Left lung (tissue), 10 donors: ENCODE data around the gene MED7. TPM values are rescaled to one million over a fixed set of nuclear protein-coding genes. Genes with fewer than 3 reads are reported as not detected.

ENCODE experiments used
- ATAC-seq: fragments of 200-7000 bp; cut with Tn5 transposase; one replicate; pipeline ENCODE4 v1.9.1; 2020; ENCODE audit warnings: moderate library complexity
- DNase-seq, 4 donors: peaks; one replicate each; pipeline ENCODE4 v3.0.0-alpha.2; 2013 to 2020
- H3K27ac ChIP-seq, 2 donors: fragments of 200-600 bp; sonication (generic) in 1 of 2; one replicate each; pipeline versions ENCODE4 v1.5.0 to v1.8.0; 2020 to 2021
- H3K27me3 ChIP-seq, 2 donors: fragments of 200-600 bp; sonication (generic) in 1 of 2; one replicate each; pipeline versions ENCODE4 v1.5.0 to v1.8.0; 2020 to 2021
- H3K36me3 ChIP-seq, 2 donors: fragments of 200-600 bp; sonication (generic) in 1 of 2; one replicate each; pipeline versions ENCODE4 v1.5.0 to v1.8.0; 2020 to 2021
- H3K4me1 ChIP-seq, 2 donors: fragments of 200-600 bp; one replicate each; pipeline ENCODE4 v1.8.0; 2021
- H3K4me3 ChIP-seq, 2 donors: fragments of 200-600 bp; sonication (generic) in 1 of 2; one replicate each; pipeline versions ENCODE4 v1.5.0 to v1.8.0; 2020 to 2021; ENCODE audit warnings: mild to moderate bottlenecking in 1 of 2
- H3K9me3 ChIP-seq, 2 donors: fragments of 200-600 bp; sonication (generic) in 1 of 2; one replicate each; pipeline versions ENCODE4 v1.5.0 to v1.8.0; 2020 to 2021
- intact Hi-C, 2 donors: fragments of 100-400 bp; cut with DNase I; formaldehyde crosslinking; loops; one replicate each; pipeline versions ENCODE4 v1.11.2 to v1.14.2; 2022
- polyA plus RNA-seq, 6 donors: library from polyadenylated mRNA; unstranded; fragments of 120-200 nt; gene quantifications; one replicate each; pipeline ENCODE4 v1.2.1, GENCODE V29; 2013; ENCODE audit not compliant: insufficient read length in 6 of 6
- total RNA-seq, 2 donors: library from RNA; stranded (reverse); fragmentation: NEBNext Ultra II Directional; extraction: Animal tissue kit (Norgen Biotek cat#: 25700); gene quantifications; one replicate each; pipeline ENCODE4 v1.2.1, GENCODE V29; 2021
- TF ChIP-seq, protein P1 (sequence below), 2 donors: fragments of 200-600 bp; sonication (generic) in 1 of 2; IDR thresholded peaks; one replicate each; pipeline versions ENCODE4 v1.5.0 to v1.8.0; 2021; ENCODE audit warnings: antibody characterized with exemption in 2 of 2
- donor health status: DM: no; HTN: yes; CAD: no.
- donor health status: DM: no; HTN: no; CAD: no.

Gene MED7
- total and polyA plus RNA-seq, 8 donors, result 7.3 to 18.9 (median 17.4) TPM

DNA sequence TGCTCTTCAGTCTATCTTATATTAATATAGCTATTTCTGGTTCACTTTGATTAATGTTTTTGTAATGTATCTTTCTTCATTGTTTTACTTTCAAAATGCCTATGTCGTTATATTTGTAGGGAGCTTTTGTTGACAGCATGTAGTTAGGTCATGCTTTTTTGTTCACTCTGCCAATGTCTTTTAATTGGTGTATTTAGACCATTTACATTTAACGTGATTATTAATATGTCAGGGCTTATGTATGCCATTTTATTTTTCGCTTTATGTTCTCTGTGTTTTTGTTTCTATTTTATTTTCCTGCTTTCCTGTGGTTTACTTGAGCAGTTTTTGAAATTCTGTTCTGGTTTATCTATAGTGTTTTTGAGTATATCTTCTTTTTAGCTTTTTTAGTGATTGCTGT is 12.6 kb upstream of the MED7 start:
- H3K36me3 ChIP-seq, result no peaks in the 10 kb centered on the region
- no peaks in the 10 kb centered on the region for H3K9me3 ChIP-seq
- no peak for DNase-seq
- no peak overlapping the region for H3K4me3 ChIP-seq
- ATAC-seq, result no peak
- H3K27ac ChIP-seq, result no peak overlapping the region
- intact Hi-C loops, result loop anchor here in 1 of 2 donors (10.0 kb wide), 1 partner anchor 150 kb away; no protein-coding TSS in a partner anchor
- peaks cover 0 to 8% of the 10 kb centered on the region in 2 donors for H3K27me3 ChIP-seq
- TF ChIP-seq, protein P1, sequence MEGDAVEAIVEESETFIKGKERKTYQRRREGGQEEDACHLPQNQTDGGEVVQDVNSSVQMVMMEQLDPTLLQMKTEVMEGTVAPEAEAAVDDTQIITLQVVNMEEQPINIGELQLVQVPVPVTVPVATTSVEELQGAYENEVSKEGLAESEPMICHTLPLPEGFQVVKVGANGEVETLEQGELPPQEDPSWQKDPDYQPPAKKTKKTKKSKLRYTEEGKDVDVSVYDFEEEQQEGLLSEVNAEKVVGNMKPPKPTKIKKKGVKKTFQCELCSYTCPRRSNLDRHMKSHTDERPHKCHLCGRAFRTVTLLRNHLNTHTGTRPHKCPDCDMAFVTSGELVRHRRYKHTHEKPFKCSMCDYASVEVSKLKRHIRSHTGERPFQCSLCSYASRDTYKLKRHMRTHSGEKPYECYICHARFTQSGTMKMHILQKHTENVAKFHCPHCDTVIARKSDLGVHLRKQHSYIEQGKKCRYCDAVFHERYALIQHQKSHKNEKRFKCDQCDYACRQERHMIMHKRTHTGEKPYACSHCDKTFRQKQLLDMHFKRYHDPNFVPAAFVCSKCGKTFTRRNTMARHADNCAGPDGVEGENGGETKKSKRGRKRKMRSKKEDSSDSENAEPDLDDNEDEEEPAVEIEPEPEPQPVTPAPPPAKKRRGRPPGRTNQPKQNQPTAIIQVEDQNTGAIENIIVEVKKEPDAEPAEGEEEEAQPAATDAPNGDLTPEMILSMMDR (IDR thresholded peaks at IDR 0.05), result no peak
- no peaks in the 10 kb centered on the region for H3K4me1 ChIP-seq

DNA sequence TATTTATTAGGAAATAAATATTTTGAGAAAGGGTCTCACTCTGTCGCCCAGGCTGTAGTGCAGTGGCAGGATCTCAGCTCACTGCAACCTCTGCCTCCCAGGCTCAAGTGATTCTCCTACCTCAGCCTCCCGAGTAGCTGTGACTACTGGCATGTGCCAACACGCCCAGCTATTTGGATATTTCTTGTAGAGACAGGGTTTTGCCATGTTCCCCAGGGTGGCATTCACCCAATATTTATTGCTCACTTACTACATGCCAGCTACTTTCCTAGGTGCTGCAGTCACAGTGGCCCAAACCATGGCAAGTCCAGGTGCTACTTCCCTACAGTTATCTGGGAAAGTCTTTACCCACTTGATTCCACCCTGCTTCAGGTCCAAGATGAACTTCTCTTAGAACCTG is 8.3 kb upstream of the MED7 start:
- TF ChIP-seq, protein P1 (IDR thresholded peaks at IDR 0.05), result no peak
- H3K4me1 ChIP-seq, result no peaks in the 10 kb centered on the region
- H3K9me3 ChIP-seq, result no peaks in the 10 kb centered on the region
- DNase-seq, result no peak
- no peaks in the 10 kb centered on the region for H3K27me3 ChIP-seq
- H3K27ac ChIP-seq, result no peak overlapping the region
- no peak overlapping the region for H3K4me3 ChIP-seq
- no peak for ATAC-seq
- intact Hi-C loops, result loop anchor here in 1 of 2 donors (10.0 kb wide), 1 partner anchor 154 kb away; no protein-coding TSS in a partner anchor
- H3K36me3 ChIP-seq, result no peaks in the 10 kb centered on the region

DNA sequence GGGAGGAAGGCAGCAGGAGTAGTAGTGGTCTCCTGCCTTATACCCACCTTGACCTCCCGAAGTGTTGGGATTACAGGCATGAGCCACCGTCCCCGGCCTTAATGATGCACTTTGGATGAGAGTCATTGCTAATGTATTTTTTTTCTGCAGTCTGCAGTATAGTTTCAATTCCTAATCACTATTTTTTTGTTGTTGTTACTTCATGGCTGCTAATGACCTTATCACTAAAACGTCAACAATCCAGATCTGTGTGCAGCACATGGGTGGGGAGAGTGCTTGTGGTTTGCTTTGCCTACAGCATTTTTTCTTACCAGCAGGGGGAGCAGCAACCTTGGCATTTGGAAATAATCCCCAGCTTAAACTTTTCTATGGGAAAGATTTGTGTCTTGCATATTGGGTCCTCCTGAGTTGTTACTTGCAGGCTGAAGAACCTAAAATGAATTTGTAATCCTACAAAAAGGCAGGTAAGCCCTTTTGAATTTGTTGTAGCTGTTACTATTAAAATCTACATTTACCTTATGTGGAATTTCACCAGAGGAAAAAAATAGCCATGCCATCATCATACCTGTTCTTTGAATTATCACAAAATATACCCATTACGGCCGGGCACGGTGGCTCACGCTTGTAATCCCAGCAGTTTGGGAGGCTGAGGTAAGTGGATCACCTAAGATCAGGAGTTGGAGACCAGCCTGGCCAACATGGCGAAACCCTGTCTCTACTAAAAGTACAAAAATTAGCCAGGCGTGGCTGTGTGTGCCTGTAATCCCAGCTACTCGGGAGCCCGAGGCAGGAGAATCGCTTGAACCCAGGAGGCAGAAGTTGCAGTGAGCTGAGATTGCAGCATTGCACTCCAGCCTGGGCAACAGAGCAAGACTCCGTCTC is 6.3 kb upstream of the MED7 start:
- DNase-seq (peak in 3 of 4 donors; percentile 46 to 75 (median 47)), ATAC-seq (peak; percentile 91)
- H3K9me3 ChIP-seq, result no peaks in the 10 kb centered on the region
- no peak overlapping the region for H3K27ac ChIP-seq
- TF ChIP-seq, protein P1 (IDR thresholded peaks at IDR 0.05), result peak; percentile 78 to 86
- H3K4me1 ChIP-seq, result no peaks in the 10 kb centered on the region
- no peaks in the 10 kb centered on the region for H3K36me3 ChIP-seq
- intact Hi-C loops, result no loop called here
- no peaks in the 10 kb centered on the region for H3K27me3 ChIP-seq
- no peak overlapping the region for H3K4me3 ChIP-seq

DNA sequence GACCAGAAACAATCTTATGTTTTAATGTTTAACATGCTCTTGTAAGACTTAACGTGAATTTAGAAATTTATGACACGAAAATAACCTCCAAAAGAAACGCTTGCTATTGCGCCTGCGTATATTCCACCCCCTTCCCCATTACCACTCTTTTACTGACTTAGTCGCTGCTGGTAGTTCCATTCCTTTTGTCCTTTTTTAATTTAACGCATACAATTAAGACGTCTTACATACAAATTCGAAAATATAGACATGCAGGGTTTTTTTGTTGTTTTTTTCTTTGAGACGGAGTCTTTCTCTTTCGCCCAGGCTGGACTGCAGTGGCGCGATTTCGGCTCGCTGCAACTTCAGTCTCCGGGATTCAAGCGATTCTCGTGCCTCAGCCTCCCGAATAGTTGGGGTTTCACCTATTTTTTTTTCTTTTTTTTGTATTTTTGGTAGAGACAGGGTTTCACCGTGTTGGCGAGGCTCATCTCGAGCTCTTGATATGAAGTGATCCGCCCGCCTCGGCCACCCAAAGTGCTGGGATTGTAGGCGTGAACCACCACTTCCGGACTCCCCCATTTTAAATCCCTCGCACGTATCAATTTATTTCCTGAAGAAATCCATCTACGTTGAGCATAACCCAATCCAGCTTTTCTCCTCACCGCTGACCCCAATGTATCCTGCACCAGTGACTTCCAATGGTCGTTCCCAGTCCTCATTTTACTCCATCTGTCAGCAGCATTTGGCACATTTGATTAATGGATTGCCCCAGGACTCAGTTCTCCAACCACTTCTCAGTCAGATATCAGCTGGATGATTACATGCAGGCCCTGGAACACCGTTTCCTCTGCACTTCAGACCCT is 684 bp upstream of the MED7 start:
- H3K36me3 ChIP-seq, result peaks cover 0 to 9% of the 10 kb centered on the region in 2 donors
- H3K27me3 ChIP-seq, result no peaks in the 10 kb centered on the region
- TF ChIP-seq, protein P1 (IDR thresholded peaks at IDR 0.05), result no peak
- H3K4me3 ChIP-seq, result peak overlapping the region; percentile 66 to 83
- peak overlapping the region; percentile 91 to 94 for H3K27ac ChIP-seq
- H3K9me3 ChIP-seq, result no peaks in the 10 kb centered on the region
- DNase-seq (peak in 3 of 4 donors; percentile 47 to 51 (median 47)), ATAC-seq (peak; percentile 76)
- intact Hi-C loops, result no loop called here
- H3K4me1 ChIP-seq, result peaks cover 0 to 16% of the 10 kb centered on the region in 2 donors

DNA sequence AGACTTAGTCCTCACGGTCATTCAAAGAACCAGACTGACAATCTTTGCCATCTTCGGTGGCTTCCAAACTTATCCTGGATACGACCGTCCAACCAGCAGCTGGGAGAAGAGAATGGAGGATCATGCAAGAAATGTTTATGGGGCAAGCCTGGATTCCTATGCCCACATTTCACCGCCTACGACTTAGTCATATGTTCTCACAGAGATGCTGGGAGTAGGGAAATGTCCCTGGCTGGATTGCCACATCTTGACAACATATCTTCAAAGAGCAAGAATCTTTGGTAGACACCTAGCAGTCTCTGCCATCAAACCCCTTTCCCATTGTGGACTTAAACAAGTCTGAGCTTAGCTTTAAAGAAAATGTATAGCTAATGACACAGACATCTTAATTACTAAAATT is 5.0 kb downstream of the MED7 start:
- Histone ChIP-seq H3K4me3 (no peak overlapping the region), H3K9me3 (no peaks in the 10 kb centered on the region), H3K4me1 (peaks cover 0 to 14% of the 10 kb centered on the region in 2 donors), H3K27ac (no peak overlapping the region), H3K27me3 (no peaks in the 10 kb centered on the region), H3K36me3 (peaks cover 0 to 31% of the 10 kb centered on the region in 2 donors)
- intact Hi-C loops, result no loop called here
- ATAC-seq, result no peak
- TF ChIP-seq, protein P1 (IDR thresholded peaks at IDR 0.05), result no peak
- no peak for DNase-seq
